Cardiac fibroblast (primary cell): ENCODE results near the gene NDUFS7.

Experiments used
- DNase-seq, 2 donors: peaks; one replicate each; pipeline versions ENCODE4 v3.0.0 to v3.0.0-alpha.2; 2010; ENCODE audit warnings: low read depth in 2 of 2
- H3K4me3 ChIP-seq, 2 donors: replicated peaks in 1 of 2; 1 replicate in 1 of 2; 2 replicates in 1 of 2; pipeline ENCODE4 v1.5.1; 2011; ENCODE audit warnings: low read depth in 2 of 2, low read length in 2 of 2, mild to moderate bottlenecking in 2 of 2, moderate library complexity in 1 of 2
- CTCF ChIP-seq: IDR thresholded peaks from one replicate; pipeline ENCODE4 v1.5.1; 2011; ENCODE audit warnings: low read depth, mild to moderate bottlenecking, low read length, inconsistent platforms

Gene NDUFS7

GRCh38 chr19:1379126-1379905 lies 4.4 kb upstream of the NDUFS7 start:
- H3K4me3 ChIP-seq = no peak overlapping the region
- no peak for DNase-seq
- TF ChIP-seq CTCF = no peak

DNA sequence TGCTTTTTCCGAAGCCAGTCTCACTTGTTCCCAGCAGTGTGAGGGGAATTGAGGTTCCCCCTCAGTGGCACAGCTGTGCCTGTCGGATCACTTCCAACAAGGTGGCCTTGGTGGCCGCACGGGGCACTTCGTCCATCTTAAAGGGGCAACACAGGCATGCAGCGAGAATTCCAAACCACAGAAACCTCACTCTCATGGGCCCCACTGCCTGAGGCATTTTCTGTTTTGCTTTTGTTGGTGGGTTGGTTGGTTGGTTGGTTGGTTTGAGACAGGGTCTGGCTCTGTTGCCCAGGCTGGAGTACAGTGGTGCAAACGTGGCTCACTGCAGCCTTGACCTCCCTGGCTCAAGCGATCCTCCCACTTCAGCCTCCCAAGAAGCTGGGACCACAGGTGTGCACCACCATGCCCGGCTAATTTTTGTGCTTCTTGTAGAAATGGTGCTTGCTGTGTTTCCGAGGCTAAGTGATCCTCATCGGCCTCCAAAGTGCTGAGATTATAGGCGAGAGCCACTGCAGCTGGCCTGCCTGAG lies 3.7 kb upstream of the NDUFS7 start:
- DNase-seq = no peak
- H3K4me3 ChIP-seq = no peak overlapping the region
- TF ChIP-seq CTCF = no peak

GRCh38 chr19:1382250-1382649 lies 1.5 kb upstream of the NDUFS7 start:
- no peak for DNase-seq
- no peak for TF ChIP-seq CTCF
- H3K4me3 ChIP-seq = no peak overlapping the region

GRCh38 chr19:1383017-1383311 lies 743 bp upstream of the NDUFS7 start:
- TF ChIP-seq CTCF = no peak
- no peak overlapping the region for H3K4me3 ChIP-seq
- no peak for DNase-seq

DNA sequence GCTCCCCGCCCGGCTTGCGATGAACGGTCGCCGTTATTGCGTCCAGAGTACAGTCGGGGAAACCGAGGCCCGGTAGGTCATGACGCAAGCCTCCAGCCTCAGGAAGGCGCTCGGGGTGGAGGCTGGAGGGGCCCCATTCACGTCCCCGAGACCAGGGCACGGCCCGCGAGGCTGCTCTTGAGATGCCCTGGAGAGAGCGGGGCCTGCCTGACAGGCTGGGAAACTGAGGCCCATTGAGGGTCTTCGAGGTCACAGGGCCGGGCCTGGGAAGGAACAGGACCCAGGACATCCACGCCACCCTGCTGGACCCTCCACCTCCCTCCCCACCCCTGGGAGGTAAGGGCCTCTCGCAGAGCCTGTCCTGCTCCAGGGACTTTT lies 367 bp downstream of the NDUFS7 start:
- peak overlapping the region; percentile 99 for H3K4me3 ChIP-seq
- no peak for TF ChIP-seq CTCF
- no peak for DNase-seq

- no peak for DNase-seq
- peak overlapping the region; percentile 99 for H3K4me3 ChIP-seq
- TF ChIP-seq CTCF = no peak
Observed at GRCh38 chr19:1384478-1385110, 887 bp downstream of the NDUFS7 start.
